GM23338 (cell line): ENCODE measurements around the gene LORICRIN.

Experiments used
- EZH2 ChIP-seq: fragments of 200-600 bp; sonication (generic); IDR thresholded peaks from one replicate; pipeline ENCODE4 v1.8.0; 2017; ENCODE audit warnings: antibody characterized with exemption, mild to moderate bottlenecking, low read depth; ENCODE audit not compliant: unreplicated experiment
- POLR2AphosphoS5 ChIP-seq: IDR thresholded peaks from 2 replicates; pipeline ENCODE4 v1.6.1; 2016; ENCODE audit warnings: antibody characterized with exemption, low read depth
- ZNF462 ChIP-seq: fragments of 250-450 bp; sonication (Bioruptor Pico); IDR thresholded peaks from 2 replicates; pipeline ENCODE4 v1.5.0; 2020; ENCODE audit warnings: mild to moderate bottlenecking, moderate library complexity
- TF ChIP-seq, protein P1 (sequence below), 2 experiments: fragments of 200-600 bp in 1 of 2; sonication (generic) in 1 of 2; conservative IDR thresholded peaks; 2 replicates each; pipeline versions ENCODE4 v1.5.1 to v1.6.1; 2016 to 2017; ENCODE audit warnings: antibody characterized with exemption in 2 of 2, low read depth in 2 of 2, mild to moderate bottlenecking in 2 of 2, moderate library complexity in 1 of 2

- no peak for TF ChIP-seq ZNF462 (CRISPR knock-in tag)
- TF ChIP-seq, protein P1, sequence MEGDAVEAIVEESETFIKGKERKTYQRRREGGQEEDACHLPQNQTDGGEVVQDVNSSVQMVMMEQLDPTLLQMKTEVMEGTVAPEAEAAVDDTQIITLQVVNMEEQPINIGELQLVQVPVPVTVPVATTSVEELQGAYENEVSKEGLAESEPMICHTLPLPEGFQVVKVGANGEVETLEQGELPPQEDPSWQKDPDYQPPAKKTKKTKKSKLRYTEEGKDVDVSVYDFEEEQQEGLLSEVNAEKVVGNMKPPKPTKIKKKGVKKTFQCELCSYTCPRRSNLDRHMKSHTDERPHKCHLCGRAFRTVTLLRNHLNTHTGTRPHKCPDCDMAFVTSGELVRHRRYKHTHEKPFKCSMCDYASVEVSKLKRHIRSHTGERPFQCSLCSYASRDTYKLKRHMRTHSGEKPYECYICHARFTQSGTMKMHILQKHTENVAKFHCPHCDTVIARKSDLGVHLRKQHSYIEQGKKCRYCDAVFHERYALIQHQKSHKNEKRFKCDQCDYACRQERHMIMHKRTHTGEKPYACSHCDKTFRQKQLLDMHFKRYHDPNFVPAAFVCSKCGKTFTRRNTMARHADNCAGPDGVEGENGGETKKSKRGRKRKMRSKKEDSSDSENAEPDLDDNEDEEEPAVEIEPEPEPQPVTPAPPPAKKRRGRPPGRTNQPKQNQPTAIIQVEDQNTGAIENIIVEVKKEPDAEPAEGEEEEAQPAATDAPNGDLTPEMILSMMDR (conservative IDR thresholded peaks at IDR 0.05; ENCODE audit: low read depth in 2 of 2): no peak
- no peak for TF ChIP-seq EZH2
- TF ChIP-seq POLR2AphosphoS5: no peak
Observed at GRCh38 chr1:153231785-153232184, 27.7 kb upstream of the LORICRIN start.
